ENCODE measurements around the gene MUC6. TPM values are rescaled to one million over a fixed set of nuclear protein-coding genes. Genes with fewer than 3 reads are reported as not detected.

Gene MUC6
- total and polyA plus RNA-seq, 2 of the 8 experiments (the other 6 are each of a cell fraction or from before 2014, with no cell fraction given): not detected

DNA sequence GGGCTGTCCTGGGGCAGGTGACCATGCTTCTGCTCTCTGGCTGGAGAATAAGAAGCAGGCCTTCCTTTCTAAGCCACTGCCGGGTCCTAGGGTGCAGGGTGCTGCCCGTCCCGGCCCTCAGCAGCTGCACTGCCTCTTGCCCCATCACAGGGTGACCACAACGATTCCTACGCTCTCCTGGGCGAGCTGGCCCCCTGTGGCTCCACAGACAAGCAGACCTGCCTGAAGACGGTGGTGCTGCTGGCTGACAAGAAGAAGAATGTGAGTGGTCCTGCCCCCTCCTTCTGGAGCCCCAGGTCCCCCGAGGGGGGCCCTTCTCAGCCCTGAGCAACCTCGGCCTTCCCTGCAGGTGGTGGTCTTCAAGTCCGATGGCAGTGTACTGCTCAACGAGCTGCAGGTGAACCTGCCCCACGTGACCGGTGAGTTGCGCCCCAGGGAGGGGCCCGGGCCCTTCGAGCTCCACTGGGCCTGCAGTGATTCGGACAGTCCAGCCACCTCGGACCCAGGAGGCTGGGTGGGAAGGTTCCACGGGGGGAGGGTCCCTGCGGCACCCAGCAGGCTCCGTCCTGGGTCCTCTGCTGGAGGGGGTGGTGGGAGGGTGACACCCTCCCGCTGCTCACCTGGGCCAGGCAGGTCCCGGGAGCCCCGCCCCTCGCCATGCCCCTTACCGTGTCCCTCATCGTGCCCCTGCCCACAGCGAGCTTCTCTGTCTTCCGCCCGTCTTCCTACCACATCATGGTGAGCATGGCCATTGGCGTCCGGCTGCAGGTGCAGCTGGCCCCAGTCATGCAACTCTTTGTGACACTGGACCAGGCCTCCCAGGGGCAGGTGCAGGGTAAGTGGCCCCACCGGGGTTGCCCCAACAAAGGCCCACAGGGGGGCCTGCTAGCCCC lies 46.5 kb upstream of the MUC6 start (continued):
- TF ChIP-seq POU5F1 (IDR thresholded peaks at IDR 0.05; ENCODE audit: low read depth, low read length): no peak
- no peak for TF ChIP-seq SRF (IDR thresholded peaks at IDR 0.05; ENCODE audit: low read depth, low read length)
- no peak for TF ChIP-seq CTBP2 (IDR thresholded peaks at IDR 0.05; ENCODE audit: borderline replicate concordance, insufficient read depth, insufficient read length, low read length)
- no peak for TF ChIP-seq BCL11A (IDR thresholded peaks at IDR 0.05; ENCODE audit: low read depth in 2 of 2, low read length in 2 of 2)
- no peak for TF ChIP-seq KDM4A (IDR thresholded peaks at IDR 0.05; ENCODE audit: low read depth, low read length, severe bottlenecking)
- no peak for TF ChIP-seq SIN3A (conservative IDR thresholded peaks at IDR 0.05 in 1 of 2, IDR thresholded peaks at IDR 0.05 in 1 of 2; ENCODE audit: low read depth in 1 of 2, low read length in 2 of 2)

Data from H1 (cell line).